ENCODE results near the gene MAG. TPM values are rescaled to one million over a fixed set of nuclear protein-coding genes. Genes with fewer than 3 reads are reported as not detected.
A peak's percentile ranks its signal among the peaks of the same experiment; 100 is the strongest.

MAG gene
- total and polyA plus RNA-seq, 2 of the 13 experiments (the other 11 are each of a cell fraction or from before 2014, with no cell fraction given), result 0.20 to 1.3 TPM

DNA sequence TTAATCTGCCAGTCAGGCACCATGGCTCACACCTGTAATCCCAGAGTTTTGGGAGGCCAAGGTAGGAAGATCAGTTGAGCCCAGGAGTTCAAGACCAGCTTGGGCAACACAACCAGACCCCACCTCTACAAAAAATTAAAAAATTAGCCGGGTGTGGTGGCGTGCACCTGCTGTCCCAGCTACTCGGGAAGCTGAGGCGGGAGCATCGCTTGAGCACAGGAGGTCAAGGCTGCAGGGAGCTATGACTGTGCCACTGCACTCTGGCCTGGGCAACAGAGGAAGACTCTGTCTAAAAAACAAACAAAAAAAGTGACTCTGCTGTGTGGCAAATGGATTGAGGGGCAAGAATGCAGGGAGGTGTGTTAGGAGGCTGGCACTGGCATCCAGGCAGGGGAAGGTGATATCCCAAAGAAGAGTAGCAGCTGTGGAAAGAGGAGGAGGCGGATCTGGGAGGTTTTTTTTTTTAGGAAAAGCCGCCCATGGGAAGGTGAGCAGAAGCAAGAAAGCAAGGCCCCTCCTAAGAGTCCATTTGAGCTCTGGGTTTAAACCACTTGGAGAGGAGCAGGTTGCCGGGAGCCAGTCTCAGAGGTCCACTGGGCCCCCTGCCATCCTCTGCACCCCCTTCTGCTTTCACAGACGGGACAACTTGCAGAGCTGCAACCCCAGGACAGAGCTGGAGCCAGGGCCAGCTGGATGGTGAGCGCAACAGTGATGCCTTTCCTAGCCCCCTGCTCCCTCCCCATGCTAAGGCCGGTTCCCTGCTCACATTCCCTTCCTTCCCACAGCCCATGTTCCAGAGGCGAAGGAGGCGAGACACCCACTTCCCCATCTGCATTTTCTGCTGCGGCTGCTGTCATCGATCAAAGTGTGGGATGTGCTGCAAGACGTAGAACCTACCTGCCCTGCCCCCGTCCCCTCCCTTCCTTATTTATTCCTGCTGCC, 7.5 kb upstream of the MAG start (continued):
- TF ChIP-seq RARG (CRISPR knock-in tag; IDR thresholded peaks at IDR 0.05; ENCODE audit: low read depth) (no peak), ZNF552 (CRISPR knock-in tag; IDR thresholded peaks at IDR 0.05; ENCODE audit: borderline replicate concordance) (no peak), ZFP90 (CRISPR knock-in tag; IDR thresholded peaks at IDR 0.05; ENCODE audit: borderline replicate concordance) (peak; percentile 97), HCFC1 (IDR thresholded peaks at IDR 0.05; ENCODE audit: low read depth, low read length) (no peak), GFI1 (CRISPR knock-in tag; IDR thresholded peaks at IDR 0.05; ENCODE audit: borderline replicate concordance) (no peak), GTF2F1 (IDR thresholded peaks at IDR 0.05; ENCODE audit: low read length) (no peak), ZNF235 (CRISPR knock-in tag; IDR thresholded peaks at IDR 0.05; ENCODE audit: borderline replicate concordance) (no peak), NR2F1 (CRISPR knock-in tag; IDR thresholded peaks at IDR 0.05) (peak in 1 of 2 experiments; percentile 43; a peak in 1 of 4 replicates), TBX2 (CRISPR knock-in tag; IDR thresholded peaks at IDR 0.05; ENCODE audit: borderline replicate concordance) (no peak), KMT2A (CRISPR knock-in tag; IDR thresholded peaks at IDR 0.05) (no peak), SNAPC2 (CRISPR knock-in tag; IDR thresholded peaks at IDR 0.05) (no peak), SRSF4 (IDR thresholded peaks at IDR 0.05; ENCODE audit: low read depth, low read length, poor library complexity, severe bottlenecking) (no peak), ZNF234 (CRISPR knock-in tag; conservative IDR thresholded peaks at IDR 0.05) (no peak), ZMYM2 (CRISPR knock-in tag; IDR thresholded peaks at IDR 0.05) (peak; percentile 57; the same call in 1 of the 2 replicates), CCDC6 (CRISPR knock-in tag; IDR thresholded peaks at IDR 0.05) (no peak), ZNF460 (CRISPR knock-in tag; IDR thresholded peaks at IDR 0.05; ENCODE audit: borderline replicate concordance) (peak; percentile 96)
- TF ChIP-seq, protein P1, sequence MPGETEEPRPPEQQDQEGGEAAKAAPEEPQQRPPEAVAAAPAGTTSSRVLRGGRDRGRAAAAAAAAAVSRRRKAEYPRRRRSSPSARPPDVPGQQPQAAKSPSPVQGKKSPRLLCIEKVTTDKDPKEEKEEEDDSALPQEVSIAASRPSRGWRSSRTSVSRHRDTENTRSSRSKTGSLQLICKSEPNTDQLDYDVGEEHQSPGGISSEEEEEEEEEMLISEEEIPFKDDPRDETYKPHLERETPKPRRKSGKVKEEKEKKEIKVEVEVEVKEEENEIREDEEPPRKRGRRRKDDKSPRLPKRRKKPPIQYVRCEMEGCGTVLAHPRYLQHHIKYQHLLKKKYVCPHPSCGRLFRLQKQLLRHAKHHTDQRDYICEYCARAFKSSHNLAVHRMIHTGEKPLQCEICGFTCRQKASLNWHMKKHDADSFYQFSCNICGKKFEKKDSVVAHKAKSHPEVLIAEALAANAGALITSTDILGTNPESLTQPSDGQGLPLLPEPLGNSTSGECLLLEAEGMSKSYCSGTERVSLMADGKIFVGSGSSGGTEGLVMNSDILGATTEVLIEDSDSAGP (CRISPR knock-in tag; IDR thresholded peaks at IDR 0.05; ENCODE audit: borderline replicate concordance), result peak; percentile 20; the same call in 1 of the 2 replicates
- TF ChIP-seq, protein P2, sequence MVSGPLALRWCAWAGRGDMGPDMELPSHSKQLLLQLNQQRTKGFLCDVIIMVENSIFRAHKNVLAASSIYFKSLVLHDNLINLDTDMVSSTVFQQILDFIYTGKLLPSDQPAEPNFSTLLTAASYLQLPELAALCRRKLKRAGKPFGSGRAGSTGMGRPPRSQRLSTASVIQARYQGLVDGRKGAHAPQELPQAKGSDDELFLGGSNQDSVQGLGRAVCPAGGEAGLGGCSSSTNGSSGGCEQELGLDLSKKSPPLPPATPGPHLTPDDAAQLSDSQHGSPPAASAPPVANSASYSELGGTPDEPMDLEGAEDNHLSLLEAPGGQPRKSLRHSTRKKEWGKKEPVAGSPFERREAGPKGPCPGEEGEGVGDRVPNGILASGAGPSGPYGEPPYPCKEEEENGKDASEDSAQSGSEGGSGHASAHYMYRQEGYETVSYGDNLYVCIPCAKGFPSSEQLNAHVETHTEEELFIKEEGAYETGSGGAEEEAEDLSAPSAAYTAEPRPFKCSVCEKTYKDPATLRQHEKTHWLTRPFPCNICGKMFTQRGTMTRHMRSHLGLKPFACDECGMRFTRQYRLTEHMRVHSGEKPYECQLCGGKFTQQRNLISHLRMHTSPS (CRISPR knock-in tag; IDR thresholded peaks at IDR 0.05; ENCODE audit: low read depth), result peak; percentile 72
- TF ChIP-seq, protein P3, sequence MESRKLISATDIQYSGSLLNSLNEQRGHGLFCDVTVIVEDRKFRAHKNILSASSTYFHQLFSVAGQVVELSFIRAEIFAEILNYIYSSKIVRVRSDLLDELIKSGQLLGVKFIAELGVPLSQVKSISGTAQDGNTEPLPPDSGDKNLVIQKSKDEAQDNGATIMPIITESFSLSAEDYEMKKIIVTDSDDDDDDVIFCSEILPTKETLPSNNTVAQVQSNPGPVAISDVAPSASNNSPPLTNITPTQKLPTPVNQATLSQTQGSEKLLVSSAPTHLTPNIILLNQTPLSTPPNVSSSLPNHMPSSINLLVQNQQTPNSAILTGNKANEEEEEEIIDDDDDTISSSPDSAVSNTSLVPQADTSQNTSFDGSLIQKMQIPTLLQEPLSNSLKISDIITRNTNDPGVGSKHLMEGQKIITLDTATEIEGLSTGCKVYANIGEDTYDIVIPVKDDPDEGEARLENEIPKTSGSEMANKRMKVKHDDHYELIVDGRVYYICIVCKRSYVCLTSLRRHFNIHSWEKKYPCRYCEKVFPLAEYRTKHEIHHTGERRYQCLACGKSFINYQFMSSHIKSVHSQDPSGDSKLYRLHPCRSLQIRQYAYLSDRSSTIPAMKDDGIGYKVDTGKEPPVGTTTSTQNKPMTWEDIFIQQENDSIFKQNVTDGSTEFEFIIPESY (CRISPR knock-in tag; IDR thresholded peaks at IDR 0.05), result peak; percentile 63
